B cell (primary cell): ENCODE measurements around the gene PACSIN2.

Source experiments
- EZH2 ChIP-seq: IDR thresholded peaks from 2 replicates; pipeline ENCODE4 v1.6.1; 2012; ENCODE audit warnings: borderline replicate concordance, low read depth, mild to moderate bottlenecking, moderate library complexity, low read length; ENCODE audit not compliant: insufficient read depth, poor library complexity, severe bottlenecking
- TF ChIP-seq, protein P1 (sequence below): fragments of 200-600 bp; IDR thresholded peaks from one replicate; pipeline ENCODE4 v1.8.0; 2022; ENCODE audit warnings: antibody characterized with exemption, mild to moderate bottlenecking

DNA sequence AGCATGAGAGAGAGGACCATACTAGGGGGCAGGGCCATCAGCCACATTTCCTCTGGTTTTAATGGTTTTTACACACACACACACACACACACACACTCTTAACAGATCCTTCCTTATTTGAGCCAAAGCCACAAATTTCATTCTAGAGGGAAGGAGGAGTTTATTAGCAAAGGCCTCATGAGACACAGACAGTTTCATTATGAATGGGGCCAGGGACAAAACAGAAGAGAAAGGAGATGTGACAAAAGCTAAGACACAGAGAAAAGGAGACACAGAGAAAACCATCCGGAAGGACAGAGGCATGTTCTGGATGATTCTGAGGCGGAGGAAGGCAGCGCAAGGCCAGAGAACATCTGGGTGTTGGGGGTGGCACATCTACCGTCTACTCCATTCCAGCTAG, 125.6 kb downstream of the PACSIN2 start:
- TF ChIP-seq, protein P1, sequence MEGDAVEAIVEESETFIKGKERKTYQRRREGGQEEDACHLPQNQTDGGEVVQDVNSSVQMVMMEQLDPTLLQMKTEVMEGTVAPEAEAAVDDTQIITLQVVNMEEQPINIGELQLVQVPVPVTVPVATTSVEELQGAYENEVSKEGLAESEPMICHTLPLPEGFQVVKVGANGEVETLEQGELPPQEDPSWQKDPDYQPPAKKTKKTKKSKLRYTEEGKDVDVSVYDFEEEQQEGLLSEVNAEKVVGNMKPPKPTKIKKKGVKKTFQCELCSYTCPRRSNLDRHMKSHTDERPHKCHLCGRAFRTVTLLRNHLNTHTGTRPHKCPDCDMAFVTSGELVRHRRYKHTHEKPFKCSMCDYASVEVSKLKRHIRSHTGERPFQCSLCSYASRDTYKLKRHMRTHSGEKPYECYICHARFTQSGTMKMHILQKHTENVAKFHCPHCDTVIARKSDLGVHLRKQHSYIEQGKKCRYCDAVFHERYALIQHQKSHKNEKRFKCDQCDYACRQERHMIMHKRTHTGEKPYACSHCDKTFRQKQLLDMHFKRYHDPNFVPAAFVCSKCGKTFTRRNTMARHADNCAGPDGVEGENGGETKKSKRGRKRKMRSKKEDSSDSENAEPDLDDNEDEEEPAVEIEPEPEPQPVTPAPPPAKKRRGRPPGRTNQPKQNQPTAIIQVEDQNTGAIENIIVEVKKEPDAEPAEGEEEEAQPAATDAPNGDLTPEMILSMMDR: no peak
- TF ChIP-seq EZH2: no peak
